Nephron (organoid): Measurements from ENCODE around the gene PLB1.

ENCODE experiments used
- H3K27ac Mint-ChIP-seq, 3 experiments: 2 replicates each; pipeline ENCODE4 v1.8.0; 2020; ENCODE audit warnings: mixed read lengths in 3 of 3, mild to moderate bottlenecking in 2 of 3, moderate library complexity in 1 of 3
- H3K27me3 Mint-ChIP-seq: 2 replicates; pipeline ENCODE4 v1.8.0; 2021; ENCODE audit warnings: low read depth, mild to moderate bottlenecking, moderate library complexity, mixed read lengths
- H3K36me3 Mint-ChIP-seq: 2 replicates; pipeline ENCODE4 v1.8.0; 2020; ENCODE audit warnings: low read depth, mixed read lengths
- H3K4me1 Mint-ChIP-seq: 2 replicates; pipeline ENCODE4 v1.8.0; 2020; ENCODE audit warnings: mixed read lengths
- H3K4me3 Mint-ChIP-seq, 3 experiments: 2 replicates each; pipeline ENCODE4 v1.8.0; 2020; ENCODE audit warnings: mild to moderate bottlenecking in 3 of 3, mixed read lengths in 3 of 3, moderate library complexity in 2 of 3
- H3K9me3 Mint-ChIP-seq: 2 replicates; pipeline ENCODE4 v1.8.0; 2020; ENCODE audit warnings: mixed read lengths
- TF ChIP-seq, protein P1 (sequence below), 3 experiments: fragments of 200-600 bp; sonication (generic); IDR thresholded peaks; one replicate each; pipeline ENCODE4 v1.5.0; 2021; ENCODE audit warnings: antibody characterized with exemption in 3 of 3; ENCODE audit not compliant: unreplicated experiment in 3 of 3

The PLB1 gene

DNA sequence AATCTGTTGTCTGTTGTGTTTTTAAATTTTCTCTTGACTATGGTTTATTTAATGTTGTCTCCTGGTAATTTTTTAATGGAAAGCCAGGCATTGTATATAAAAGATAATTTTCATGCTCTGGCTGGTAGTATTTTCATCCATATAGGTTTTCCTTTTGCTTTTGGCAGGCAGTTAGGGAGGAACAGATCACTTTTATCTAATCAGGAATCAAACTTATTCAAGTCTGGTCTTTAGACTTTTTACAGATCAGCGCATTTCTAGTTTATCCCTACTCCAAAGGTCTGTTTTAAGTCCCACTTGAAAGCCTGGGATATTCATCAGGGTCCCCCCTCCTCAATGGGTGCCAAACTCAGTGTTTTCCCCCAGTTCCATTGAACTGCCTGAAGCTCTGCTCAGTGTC lies 17.2 kb downstream of the PLB1 start:
- TF ChIP-seq, protein P1, sequence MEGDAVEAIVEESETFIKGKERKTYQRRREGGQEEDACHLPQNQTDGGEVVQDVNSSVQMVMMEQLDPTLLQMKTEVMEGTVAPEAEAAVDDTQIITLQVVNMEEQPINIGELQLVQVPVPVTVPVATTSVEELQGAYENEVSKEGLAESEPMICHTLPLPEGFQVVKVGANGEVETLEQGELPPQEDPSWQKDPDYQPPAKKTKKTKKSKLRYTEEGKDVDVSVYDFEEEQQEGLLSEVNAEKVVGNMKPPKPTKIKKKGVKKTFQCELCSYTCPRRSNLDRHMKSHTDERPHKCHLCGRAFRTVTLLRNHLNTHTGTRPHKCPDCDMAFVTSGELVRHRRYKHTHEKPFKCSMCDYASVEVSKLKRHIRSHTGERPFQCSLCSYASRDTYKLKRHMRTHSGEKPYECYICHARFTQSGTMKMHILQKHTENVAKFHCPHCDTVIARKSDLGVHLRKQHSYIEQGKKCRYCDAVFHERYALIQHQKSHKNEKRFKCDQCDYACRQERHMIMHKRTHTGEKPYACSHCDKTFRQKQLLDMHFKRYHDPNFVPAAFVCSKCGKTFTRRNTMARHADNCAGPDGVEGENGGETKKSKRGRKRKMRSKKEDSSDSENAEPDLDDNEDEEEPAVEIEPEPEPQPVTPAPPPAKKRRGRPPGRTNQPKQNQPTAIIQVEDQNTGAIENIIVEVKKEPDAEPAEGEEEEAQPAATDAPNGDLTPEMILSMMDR (IDR thresholded peaks at IDR 0.05; ENCODE audit: unreplicated experiment in 3 of 3), result no peak
- H3K27ac Mint-ChIP-seq, result peak overlapping the region in 1 of 3 experiments; percentile 49
- H3K36me3 Mint-ChIP-seq, result peaks cover 4% of the 10 kb centered on the region
- no peak overlapping the region for H3K4me3 Mint-ChIP-seq
- peaks cover 18% of the 10 kb centered on the region for H3K9me3 Mint-ChIP-seq
- no peaks in the 10 kb centered on the region for H3K4me1 Mint-ChIP-seq
- H3K27me3 Mint-ChIP-seq, result peaks cover 6% of the 10 kb centered on the region

DNA sequence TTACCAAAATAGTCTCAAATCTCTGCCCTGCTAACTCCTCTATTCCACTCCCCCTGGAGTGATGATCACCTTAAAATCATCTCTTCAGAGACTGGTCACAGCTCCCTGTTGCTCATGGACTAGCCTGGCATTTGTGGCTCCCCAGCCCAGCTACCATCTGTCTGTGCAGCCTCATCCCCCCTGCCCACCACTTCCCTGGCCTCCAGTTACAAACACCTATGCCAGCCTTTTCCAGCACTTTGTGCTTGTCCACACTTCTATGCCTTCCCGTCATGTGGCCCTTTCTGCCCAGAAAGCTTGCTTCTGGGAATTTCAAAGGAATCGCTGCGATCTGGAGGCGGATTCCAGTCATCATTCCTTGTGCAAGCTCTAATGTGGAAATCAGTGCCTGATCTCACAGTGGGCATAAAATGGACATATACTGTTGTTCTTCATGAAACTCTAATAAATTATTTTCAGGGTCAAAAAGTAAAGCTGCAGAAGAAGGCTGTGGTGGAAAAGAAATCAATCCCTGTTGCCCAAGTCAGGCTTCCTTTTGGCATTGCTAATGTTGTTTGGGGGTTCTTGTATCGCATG lies 19.4 kb downstream of the PLB1 start:
- TF ChIP-seq, protein P1 (IDR thresholded peaks at IDR 0.05; ENCODE audit: unreplicated experiment in 3 of 3), result no peak
- H3K27ac Mint-ChIP-seq, result no peak overlapping the region

DNA sequence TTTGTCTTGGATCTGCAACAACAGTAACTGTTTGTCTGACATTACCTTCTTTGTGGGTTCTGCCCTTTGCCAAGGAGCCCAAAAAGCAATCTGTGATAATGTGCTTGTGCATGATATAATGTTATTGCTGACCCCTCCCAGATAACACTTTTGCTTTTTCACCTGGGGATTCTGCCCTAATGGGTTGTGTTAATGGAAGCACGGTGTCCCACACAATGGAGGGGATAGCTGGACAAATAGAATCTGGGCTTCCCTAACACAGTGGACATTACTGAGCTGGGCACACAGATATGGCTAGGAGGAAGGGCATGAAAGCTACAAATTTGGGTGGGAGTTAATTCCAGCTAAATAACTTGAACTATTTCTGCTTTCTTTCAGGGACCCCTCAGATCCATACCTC lies 20.6 kb downstream of the PLB1 start:
- peaks cover 4% of the 10 kb centered on the region for H3K36me3 Mint-ChIP-seq
- peaks cover 6% of the 10 kb centered on the region for H3K4me1 Mint-ChIP-seq
- TF ChIP-seq, protein P1 (IDR thresholded peaks at IDR 0.05; ENCODE audit: unreplicated experiment in 3 of 3), result no peak
- H3K27me3 Mint-ChIP-seq, result peaks cover 15% of the 10 kb centered on the region
- H3K27ac Mint-ChIP-seq, result no peak overlapping the region
- H3K4me3 Mint-ChIP-seq, result no peak overlapping the region
- peaks cover 15% of the 10 kb centered on the region for H3K9me3 Mint-ChIP-seq

More for the DNA sequence above, 19.4 kb downstream of the PLB1 start:
- peaks cover 4% of the 10 kb centered on the region for H3K36me3 Mint-ChIP-seq
- peaks cover 14% of the 10 kb centered on the region for H3K27me3 Mint-ChIP-seq
- H3K4me3 Mint-ChIP-seq, result no peak overlapping the region
- peaks cover 18% of the 10 kb centered on the region for H3K9me3 Mint-ChIP-seq
- H3K4me1 Mint-ChIP-seq, result no peaks in the 10 kb centered on the region

DNA sequence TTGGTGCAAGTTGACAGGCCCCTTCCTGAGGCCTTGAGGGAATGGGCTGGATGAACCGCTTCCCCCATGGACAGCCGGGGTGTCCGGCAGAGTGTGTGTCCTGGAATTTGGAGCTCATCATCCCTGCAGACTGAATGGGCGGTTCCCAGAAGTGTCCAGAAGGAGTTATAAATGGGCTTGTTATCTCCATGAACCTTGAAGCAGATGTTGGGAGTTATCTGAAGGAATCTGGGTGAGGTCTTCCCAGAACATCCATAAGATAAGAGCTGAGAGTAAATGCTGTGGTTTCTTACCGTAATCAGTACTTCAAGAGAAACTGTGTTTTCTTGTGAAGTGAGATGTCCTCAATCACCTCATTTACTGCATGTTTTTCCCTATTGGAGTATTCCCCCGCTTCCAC lies 21.1 kb downstream of the PLB1 start:
- Mint-ChIP-seq H3K4me3 (no peak overlapping the region), H3K27me3 (peaks cover 20% of the 10 kb centered on the region), H3K27ac (peak overlapping the region in 1 of 3 experiments; percentile 32), H3K4me1 (peaks cover 10% of the 10 kb centered on the region), H3K36me3 (peaks cover 4% of the 10 kb centered on the region), H3K9me3 (peaks cover 12% of the 10 kb centered on the region)
- TF ChIP-seq, protein P1 (IDR thresholded peaks at IDR 0.05; ENCODE audit: unreplicated experiment in 3 of 3), result no peak

DNA sequence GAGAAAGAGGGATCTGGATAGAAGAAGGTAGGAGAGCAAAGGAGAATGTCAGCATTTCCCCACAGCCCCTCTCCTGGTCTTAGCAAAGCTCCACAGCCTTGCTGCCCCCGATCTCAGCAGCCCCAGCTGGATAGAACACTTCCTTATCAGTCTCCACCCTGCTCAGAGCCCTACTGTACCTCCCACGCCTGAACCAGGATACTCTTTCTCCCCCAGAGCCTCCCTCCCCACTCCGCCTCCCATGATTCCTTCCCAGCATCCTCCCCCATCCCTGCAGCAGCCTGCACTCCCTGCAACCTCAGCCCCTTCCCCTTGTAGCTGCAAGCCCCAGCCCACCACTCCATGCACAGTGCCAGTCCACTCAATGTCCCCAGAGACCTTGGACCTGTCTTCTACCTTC lies 25.8 kb downstream of the PLB1 start:
- H3K4me1 Mint-ChIP-seq, result peaks cover 18% of the 10 kb centered on the region
- peaks cover 18% of the 10 kb centered on the region for H3K27me3 Mint-ChIP-seq
- TF ChIP-seq, protein P1 (IDR thresholded peaks at IDR 0.05; ENCODE audit: unreplicated experiment in 3 of 3), result no peak

DNA sequence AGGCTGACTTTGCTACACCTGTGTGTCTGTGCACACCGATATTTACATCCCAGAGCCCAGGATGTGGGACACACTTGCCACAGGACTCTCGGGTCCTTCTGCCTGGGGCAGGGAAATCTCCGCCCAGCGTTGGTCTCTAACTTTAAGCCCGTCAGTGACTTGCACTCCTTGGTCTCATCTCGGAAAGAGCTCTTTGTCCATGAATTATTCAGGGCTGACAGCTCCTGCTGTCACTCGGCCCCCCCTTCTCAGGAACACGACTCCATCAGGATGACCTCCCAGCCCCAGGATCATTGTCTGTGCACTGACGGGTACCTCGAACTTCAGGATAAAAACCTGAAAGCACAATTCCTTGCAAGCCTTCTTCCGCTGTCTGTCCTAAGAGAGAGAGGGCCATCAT lies 26.6 kb downstream of the PLB1 start:
- peaks cover 23% of the 10 kb centered on the region for H3K4me1 Mint-ChIP-seq
- H3K4me3 Mint-ChIP-seq, result no peak overlapping the region
- peaks cover 18% of the 10 kb centered on the region for H3K27me3 Mint-ChIP-seq
- H3K9me3 Mint-ChIP-seq, result no peaks in the 10 kb centered on the region
- H3K36me3 Mint-ChIP-seq, result no peaks in the 10 kb centered on the region
- TF ChIP-seq, protein P1 (IDR thresholded peaks at IDR 0.05; ENCODE audit: unreplicated experiment in 3 of 3), result no peak
- H3K27ac Mint-ChIP-seq, result no peak overlapping the region

More for the DNA sequence above, 25.8 kb downstream of the PLB1 start:
- no peaks in the 10 kb centered on the region for H3K9me3 Mint-ChIP-seq
- no peaks in the 10 kb centered on the region for H3K36me3 Mint-ChIP-seq
- no peak overlapping the region for H3K4me3 Mint-ChIP-seq
- peak overlapping the region in 2 of 3 experiments; percentile 59 to 68 for H3K27ac Mint-ChIP-seq
